Renal cortex interstitium (tissue), 11 donors: Measurements from ENCODE around the gene ACBD4. TPM values are rescaled to one million over a fixed set of nuclear protein-coding genes. Genes with fewer than 3 reads are reported as not detected.
"Not testable (repeated sequence)": the region's sequence is repeated elsewhere in the genome, so short reads cannot be mapped to it uniquely, and the experiment has no call there.

ENCODE experiments used
- DNase-seq, 11 donors: peaks; one replicate each; pipeline ENCODE4 v3.0.0-alpha.2; 2013; ENCODE audit warnings: low read depth in 9 of 11, low spot score in 4 of 11; ENCODE audit errors: extremely low read depth in 1 of 11
- polyA plus RNA-seq, 3 donors: library from polyadenylated mRNA; unstranded; fragments of 120-200 nt; gene quantifications; one replicate each; pipeline ENCODE4 v1.2.1, GENCODE V29; 2013; ENCODE audit not compliant: insufficient read length in 3 of 3

ACBD4 gene
- polyA plus RNA-seq, 3 donors: 9.0 to 18.5 (median 11.0) TPM

GRCh38 chr17:45115015-45115625, 20.4 kb upstream of the ACBD4 start:
- DNase-seq: no peak

DNA sequence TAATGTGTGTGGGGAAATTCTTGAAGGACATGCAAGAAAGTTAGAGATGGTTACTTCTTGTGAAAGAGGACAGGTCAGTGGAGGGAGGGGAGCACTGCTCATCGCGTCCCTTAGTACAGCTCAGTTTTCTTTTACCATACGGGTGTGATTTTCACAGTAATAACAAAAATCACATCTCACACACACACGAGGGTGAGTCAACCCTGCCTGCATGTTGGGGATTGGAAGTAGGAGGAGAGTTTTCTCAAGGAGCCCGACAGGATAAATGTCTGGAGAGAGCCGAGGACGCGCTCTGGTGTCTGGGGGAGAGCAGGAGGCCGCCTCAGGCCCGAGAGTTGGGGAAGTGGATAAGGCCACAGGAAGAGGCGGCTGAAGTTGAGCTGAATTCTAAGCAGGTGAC, 19.6 kb upstream of the ACBD4 start:
- DNase-seq: no peak

GRCh38 chr17:45116434-45117016, 19.0 kb upstream of the ACBD4 start:
- no peak for DNase-seq

DNA sequence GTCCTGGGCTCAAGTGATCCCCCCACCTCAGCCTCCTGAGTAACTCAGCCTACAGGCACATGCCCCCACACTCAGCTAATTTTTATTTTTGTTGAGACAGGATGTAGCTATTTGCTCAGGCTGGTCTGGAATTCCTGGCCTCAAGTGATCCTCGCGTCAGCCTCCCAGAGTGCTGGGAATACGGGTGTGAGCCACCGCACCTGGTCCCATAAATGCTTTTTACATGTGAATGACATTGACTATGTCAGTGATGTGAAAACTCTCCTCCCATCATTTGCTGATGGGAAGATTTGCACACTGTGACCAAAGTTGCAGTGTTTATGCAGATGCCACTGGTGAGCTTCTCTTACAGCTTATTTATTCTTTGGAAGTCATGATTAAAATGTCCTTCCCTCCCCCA, 18.2 kb upstream of the ACBD4 start:
- DNase-seq: no peak

GRCh38 chr17:45117848-45118646, 17.4 kb upstream of the ACBD4 start:
- no peak for DNase-seq

DNA sequence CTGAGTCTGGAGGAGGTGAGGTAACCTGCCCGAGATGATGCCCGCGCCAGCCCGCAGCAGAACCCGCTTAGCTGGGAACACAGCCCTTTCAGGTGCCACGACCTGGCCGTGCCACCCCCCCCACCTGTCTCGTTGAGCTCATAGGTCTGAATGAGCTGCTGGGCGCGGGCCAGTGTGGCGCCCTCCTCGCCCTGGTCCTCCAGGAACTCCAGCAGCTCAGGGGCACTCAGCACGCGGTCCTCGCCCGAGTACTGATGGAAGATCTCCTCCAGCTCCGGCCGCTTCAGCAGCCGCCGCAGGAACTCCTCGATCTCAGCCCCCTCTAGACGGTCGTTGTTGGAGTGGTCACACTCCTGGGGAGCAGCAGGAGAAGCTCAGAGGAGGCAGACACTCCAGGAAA, 16.8 kb upstream of the ACBD4 start:
- no peak for DNase-seq

DNA sequence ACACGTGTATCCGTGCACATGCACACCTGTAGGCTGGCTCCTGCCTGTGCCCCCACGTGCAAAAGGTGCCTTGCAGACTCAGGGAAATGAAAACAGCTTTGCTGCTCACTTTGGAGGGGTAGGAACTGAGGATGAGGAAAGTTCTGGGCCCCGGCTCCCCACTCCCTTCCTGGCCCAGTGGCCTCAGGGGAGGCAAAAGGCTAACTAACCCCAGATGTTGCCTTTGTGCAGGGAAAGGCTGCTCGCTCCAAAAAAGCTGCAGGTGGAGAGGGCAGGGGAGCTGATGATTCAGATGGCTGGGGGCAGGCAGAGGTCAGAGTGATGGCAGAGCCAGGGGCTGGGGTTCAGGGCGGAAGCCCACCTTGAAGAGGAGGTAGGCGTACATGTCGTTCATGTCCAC, 15.5 kb upstream of the ACBD4 start:
- DNase-seq: no peak

DNA sequence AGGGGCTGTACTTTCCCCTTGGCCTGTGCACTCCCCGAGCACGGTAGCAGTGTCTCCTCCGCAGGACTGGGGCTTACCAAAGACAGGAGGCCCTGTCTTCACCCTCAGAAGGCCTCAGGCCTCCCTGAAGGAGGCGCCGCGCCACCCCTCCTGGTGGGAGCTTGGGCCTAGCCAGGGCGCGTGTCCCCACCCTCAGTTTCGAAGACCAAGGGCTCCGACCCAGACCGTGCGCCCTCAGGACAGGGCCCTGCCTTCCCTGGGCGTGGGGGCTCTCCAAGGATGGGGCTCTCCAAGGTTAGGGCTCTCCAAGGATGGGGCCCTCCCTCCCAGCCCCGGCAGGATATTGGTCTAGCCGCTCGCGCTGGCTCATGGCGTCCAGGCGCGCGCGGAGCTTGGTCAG, 14.9 kb upstream of the ACBD4 start:
- no peak for DNase-seq

- DNase-seq: no peak
These were observed 14.4 kb upstream of the ACBD4 start for GRCh38 chr17:45121055-45121454.

DNA sequence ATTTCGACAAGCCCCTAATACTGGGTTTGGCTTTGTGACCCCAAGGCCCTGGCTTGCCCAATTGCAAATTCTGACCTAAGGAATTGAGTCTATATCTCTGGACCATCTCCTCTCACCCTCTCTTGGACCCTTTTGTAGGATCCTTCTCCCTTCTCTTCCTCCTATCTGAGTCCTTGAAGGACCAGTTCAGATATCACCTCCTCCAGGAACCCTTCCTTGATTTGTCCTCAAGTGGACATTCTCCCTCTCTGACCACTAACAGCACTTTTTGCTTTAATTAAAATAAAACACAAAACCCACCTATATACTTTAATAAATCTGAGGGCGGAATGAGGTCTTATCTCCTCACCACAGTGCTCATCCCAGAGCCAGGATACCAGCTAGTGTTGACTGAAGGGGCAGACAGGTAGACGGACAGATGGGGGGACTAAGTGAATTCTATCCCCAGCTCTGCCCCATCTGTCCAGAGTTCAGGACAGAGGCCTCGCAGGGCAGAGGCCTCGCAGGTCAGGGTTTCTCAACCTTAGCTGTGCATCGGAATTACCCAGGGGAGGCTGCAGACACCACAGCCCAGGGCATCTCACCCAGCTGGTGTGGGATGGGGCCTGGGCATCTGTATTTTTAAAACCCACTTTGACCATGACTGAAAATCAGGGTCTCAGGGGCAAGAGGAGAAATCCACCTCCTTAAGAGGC, 12.3 kb upstream of the ACBD4 start:
- no peak for DNase-seq

DNA sequence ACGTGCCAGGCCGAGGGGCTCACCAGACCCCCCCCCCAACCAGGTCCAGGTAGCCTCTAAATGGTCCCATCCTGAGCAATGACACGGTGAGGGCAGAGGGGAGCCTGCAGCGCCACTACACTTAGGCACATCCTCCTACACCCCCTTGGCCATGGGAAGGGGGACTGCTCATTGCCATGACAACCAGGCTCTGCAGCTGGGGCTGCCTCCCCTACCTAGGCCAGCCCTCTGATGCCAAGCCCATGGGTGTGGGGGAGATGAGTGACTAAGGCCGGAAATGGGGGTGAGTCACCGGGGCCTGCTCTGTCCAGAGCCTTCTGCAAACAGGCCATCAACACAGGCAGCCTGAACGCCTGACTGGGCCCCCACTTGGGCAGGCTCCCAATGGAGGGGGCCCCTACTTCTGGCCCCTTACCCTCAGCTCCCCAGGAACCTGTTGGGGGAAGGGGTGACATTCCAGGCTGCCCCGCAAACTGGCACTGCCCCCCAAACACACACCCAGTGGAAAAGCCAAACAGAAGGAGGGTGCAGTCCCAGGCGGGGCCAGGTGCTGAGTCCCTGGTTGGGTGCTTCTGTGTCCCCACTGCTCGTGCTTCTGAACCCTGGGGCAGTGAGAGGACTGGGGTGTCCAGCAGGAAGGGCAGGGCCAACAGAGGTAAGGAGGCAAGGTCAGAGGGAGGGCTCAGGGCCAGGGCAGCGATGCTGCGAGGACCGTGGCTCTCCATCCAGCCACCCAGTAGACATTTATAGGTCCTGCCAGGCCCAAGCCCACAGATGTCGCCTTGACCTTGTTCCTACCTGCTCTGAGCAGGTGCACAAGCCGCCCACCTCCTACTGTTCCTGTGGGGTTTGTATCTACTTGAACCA, 11.3 kb upstream of the ACBD4 start:
- no peak for DNase-seq

GRCh38 chr17:45124797-45125122, 10.7 kb upstream of the ACBD4 start:
- DNase-seq: not testable (repeated sequence)

DNA sequence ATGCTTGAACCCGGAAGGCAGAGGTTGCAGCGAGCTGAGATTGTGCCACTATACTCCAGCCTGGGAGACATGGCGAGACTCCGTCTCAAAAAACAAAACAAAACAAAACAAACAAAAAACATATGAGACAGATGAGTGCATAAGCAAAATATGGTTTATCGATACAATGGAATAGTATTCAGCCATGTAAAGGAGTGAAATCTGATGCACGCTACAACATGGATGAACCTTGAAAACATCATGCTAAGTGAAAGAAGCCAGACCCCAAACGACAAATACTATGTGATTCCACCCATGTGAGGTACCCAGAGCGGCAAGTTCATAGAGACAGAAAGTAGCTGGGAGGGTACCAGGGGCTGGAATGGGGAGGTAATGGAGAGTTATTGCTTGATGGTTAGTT, 10.0 kb upstream of the ACBD4 start:
- DNase-seq: no peak

DNA sequence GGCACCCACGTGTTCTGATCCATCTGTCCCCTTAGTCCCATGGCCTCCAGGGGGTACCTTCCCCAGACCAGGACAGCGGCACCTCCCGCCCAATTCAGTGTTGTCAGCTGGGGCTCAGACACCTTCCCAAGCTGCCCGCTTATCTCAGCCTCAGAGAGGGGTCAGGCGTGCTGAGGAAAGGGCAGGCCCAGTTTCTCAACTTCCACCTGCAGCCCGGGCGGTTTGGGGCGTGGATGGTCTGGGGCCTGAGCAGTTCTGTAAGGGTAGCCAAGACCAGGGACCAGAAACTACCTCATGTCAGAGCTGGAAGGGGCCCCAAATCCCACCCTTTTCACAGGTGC, 8.3 kb upstream of the ACBD4 start:
- DNase-seq: no peak

DNA sequence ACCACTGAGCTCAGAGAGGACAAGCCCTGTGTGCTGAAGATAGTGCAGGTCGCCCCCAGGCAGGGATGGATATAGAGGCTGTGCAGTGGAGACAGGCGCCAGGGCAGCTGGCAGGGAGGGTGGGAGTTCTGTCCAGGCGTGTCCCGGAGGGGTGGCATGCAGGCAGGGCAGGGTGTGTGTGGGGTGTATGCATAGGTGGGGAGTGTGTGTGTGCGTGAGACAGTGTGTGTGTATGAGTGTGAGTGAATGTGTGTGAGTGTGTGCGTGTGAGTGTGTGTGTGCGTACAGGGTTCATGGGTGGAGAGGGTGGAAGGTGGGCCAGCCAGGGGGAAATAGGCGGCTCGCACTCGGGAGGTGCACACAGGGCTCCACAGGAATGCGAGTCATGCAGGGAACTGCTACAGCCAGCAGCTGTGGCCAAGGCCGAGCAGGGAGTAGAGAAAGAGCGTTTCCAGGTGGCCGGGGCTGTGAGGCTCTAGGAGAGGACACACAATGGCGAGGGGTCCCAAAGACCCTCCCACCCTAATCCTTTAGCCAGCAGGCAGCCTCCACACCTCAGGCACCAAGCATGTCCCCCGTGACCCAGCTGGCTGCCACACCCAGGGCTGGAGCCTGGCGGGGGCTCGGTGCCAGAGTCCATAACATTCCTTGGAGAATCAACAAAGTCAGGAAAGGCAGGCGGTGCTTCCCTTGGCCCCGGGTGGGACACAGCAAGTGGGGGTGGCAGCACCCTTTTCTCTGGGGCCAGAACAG, 7.8 kb upstream of the ACBD4 start:
- peak in 1 of 11 donors; percentile 39 for DNase-seq

- no peak for DNase-seq
These were observed 7.2 kb upstream of the ACBD4 start for GRCh38 chr17:45128331-45128730.

- no peak for DNase-seq
These were observed 6.5 kb upstream of the ACBD4 start for GRCh38 chr17:45128989-45129388.

DNA sequence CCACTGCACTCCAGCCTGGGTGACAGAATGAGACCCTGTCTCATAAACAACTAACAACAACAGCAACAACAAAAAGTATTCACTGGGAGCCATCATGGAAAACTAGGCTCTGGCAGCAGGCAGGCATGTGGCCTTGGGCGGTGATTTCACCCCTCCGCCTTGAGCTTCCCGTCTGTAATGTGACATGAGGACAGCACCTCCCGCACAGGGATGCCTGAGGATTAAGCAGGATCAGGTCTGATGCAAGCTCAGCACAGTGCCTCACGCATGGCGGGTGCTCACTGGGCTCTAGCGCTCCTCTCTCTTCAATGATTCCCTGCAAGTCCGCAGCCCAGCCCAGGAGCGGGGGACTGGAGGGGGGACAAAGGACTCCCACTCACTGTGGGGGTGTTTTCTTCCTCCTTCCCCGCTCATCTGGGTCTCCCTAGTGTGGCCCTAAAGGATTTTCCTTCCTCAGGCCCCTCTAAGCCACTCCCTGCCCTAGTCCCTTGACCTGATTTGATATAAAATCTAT, 6.0 kb upstream of the ACBD4 start:
- DNase-seq: peak in 2 of 11 donors; percentile 45 to 54
